PC-3 (cell line): ENCODE results near the gene IDE. TPM values are rescaled to one million over a fixed set of nuclear protein-coding genes. Genes with fewer than 3 reads are reported as not detected.
A peak's percentile ranks its signal among the peaks of the same experiment; 100 is the strongest.
"Not testable (repeated sequence)": the region's sequence is repeated elsewhere in the genome, so short reads cannot be mapped to it uniquely, and the experiment has no call there.

Experiments used
- ATAC-seq: fragments of 200-7000 bp; cut with Tn5 transposase; 2 replicates; pipeline ENCODE4 v1.9.1; 2020; ENCODE audit warnings: mild to moderate bottlenecking, moderate library complexity
- BruUV-seq: library from RNA; stranded (reverse); fragments of 400-500 nt; replicated peaks from 2 replicates; lab custom pipeline; 2021; lab: Mats Ljungman, UMichigan
- CTCF ChIA-PET: fragments of 300-600 bp; sonication (Branson Sonifier 250); formaldehyde crosslinking; loops from one replicate; lab custom pipeline; 2022; ENCODE audit warnings: antibody characterized with exemption; lab: Charles Lee
- POLR2A ChIA-PET: fragments of 300-600 bp; sonication (Branson Sonifier 250); formaldehyde crosslinking; loops from one replicate; lab custom pipeline; 2022; ENCODE audit warnings: antibody characterized with exemption; ENCODE audit not compliant: unreplicated experiment; lab: Charles Lee
- DNase-seq: peaks from one replicate; pipeline ENCODE4 v3.0.0-alpha.2; 2015
- H2AFZ ChIP-seq: fragments of 300-600 bp; sonication (generic); 2 replicates; pipeline ENCODE4 v1.6.0; 2016; ENCODE audit warnings: antibody characterized with exemption, low read length
- H3F3A ChIP-seq: fragments of 300-600 bp; sonication (generic); one replicate; pipeline ENCODE4 v1.6.0; 2017; ENCODE audit warnings: antibody characterized with exemption, low read length, control low read depth, mild to moderate bottlenecking; ENCODE audit not compliant: unreplicated experiment
- H3K27ac ChIP-seq: fragments of 300-600 bp; sonication (generic); 2 replicates; pipeline ENCODE4 v1.5.1; 2016; ENCODE audit warnings: mild to moderate bottlenecking, low read length
- H3K27me3 ChIP-seq: fragments of 300-600 bp; sonication (generic); 2 replicates; pipeline ENCODE4 v1.6.1; 2016; ENCODE audit warnings: low read length, mixed read lengths
- H3K36me3 ChIP-seq: fragments of 300-600 bp; sonication (generic); 2 replicates; pipeline ENCODE4 v1.6.1; 2016; ENCODE audit warnings: low read depth, mixed run types, low read length, mixed read lengths
- H3K4me1 ChIP-seq: fragments of 300-600 bp; sonication (generic); 2 replicates; pipeline ENCODE4 v1.5.1; 2016; ENCODE audit warnings: low read length; ENCODE audit not compliant: insufficient read depth
- H3K4me2 ChIP-seq: fragments of 300-600 bp; sonication (generic); 2 replicates; pipeline ENCODE4 v1.6.0; 2016; ENCODE audit warnings: low read length
- H3K4me3 ChIP-seq: fragments of 300-600 bp; sonication (generic); 2 replicates; pipeline ENCODE4 v1.5.1; 2016; ENCODE audit warnings: mild to moderate bottlenecking, low read length, mixed read lengths
- H3K79me2 ChIP-seq: fragments of 300-600 bp; sonication (generic); 2 replicates; pipeline ENCODE4 v1.6.1; 2017; ENCODE audit warnings: low read length, mixed read lengths
- H3K9ac ChIP-seq: fragments of 300-600 bp; sonication (generic); 2 replicates; pipeline ENCODE4 v1.6.0; 2016; ENCODE audit warnings: mild to moderate bottlenecking, low read length
- H3K9me2 ChIP-seq: fragments of 300-600 bp; sonication (generic); replicated peaks from 2 replicates; pipeline ENCODE4 v1.6.1; 2016; ENCODE audit warnings: mixed run types, low read length, mixed read lengths
- H3K9me3 ChIP-seq: fragments of 300-600 bp; sonication (generic); 2 replicates; pipeline ENCODE4 v1.6.1; 2016; ENCODE audit warnings: low read length, mixed read lengths
- H4K20me1 ChIP-seq: fragments of 300-600 bp; sonication (generic); 2 replicates; pipeline ENCODE4 v1.6.1; 2016; ENCODE audit warnings: low read length, mixed read lengths
- EZH2 ChIP-seq: fragments of 300-600 bp; sonication (generic); IDR thresholded peaks from one replicate; pipeline ENCODE4 v1.6.1; 2017; ENCODE audit warnings: antibody characterized with exemption, mild to moderate bottlenecking, low read length; ENCODE audit not compliant: unreplicated experiment
- EZH2phosphoT487 ChIP-seq: fragments of 300-600 bp; sonication (generic); IDR thresholded peaks from 2 replicates; pipeline ENCODE4 v1.6.1; 2018; ENCODE audit warnings: mild to moderate bottlenecking, antibody characterized with exemption, low read length, borderline replicate concordance
- intact Hi-C: fragments of 100-400 bp; cut with micrococcal nuclease; formaldehyde crosslinking; loops from 2 replicates; pipeline ENCODE4 v1.9.0; 2023
- total RNA-seq: library from RNA; depleted of rRNA; stranded (reverse); fragments of >200 nt; gene quantifications from 2 replicates; pipeline ENCODE4 v1.2.3, GENCODE V29; 2014
- TF ChIP-seq, protein P1 (sequence below): fragments of 300-600 bp; sonication (generic); conservative IDR thresholded peaks from 2 replicates; pipeline ENCODE4 v1.5.1; 2017; ENCODE audit warnings: antibody characterized with exemption, low read depth, mild to moderate bottlenecking, low read length

Gene IDE
- total RNA-seq, 1 experiment from 2014 or later, result 28.7 TPM

GRCh38 chr10:92572362-92573090 is 1.4 kb downstream of the IDE start:
- Histone ChIP-seq H3K27me3 (no peaks in the 10 kb centered on the region), H3K79me2 (peaks cover 56% of the 10 kb centered on the region), H2AFZ (peak overlapping the region; percentile 100), H3F3A (no peaks in the 10 kb centered on the region), H3K4me1 (peaks cover 34% of the 10 kb centered on the region), H3K4me2 (peak overlapping the region; percentile 90), H3K27ac (no peak overlapping the region), H4K20me1 (peaks cover 15% of the 10 kb centered on the region; the same call in 1 of the 2 replicates), H3K4me3 (peak overlapping the region; percentile 82), H3K9me2 (no peaks in the 10 kb centered on the region), H3K36me3 (no peaks in the 10 kb centered on the region), H3K9ac (peak overlapping the region; percentile 93), H3K9me3 (no peaks in the 10 kb centered on the region)
- intact Hi-C loops, result no loop called here
- POLR2A ChIA-PET, result interaction anchor here (0.7 kb wide), 1 partner anchor 898 kb away, joined by 3 read pairs; no protein-coding TSS in a partner anchor
- BruUV-seq, result no TSS peak
- peak; percentile 9 for DNase-seq
- CTCF ChIA-PET, result interaction anchor here (0.7 kb wide), 1 partner anchor 962 kb away, joined by 3 read pairs; no protein-coding TSS in a partner anchor
- TF ChIP-seq EZH2 (no peak), EZH2phosphoT487 (no peak)
- TF ChIP-seq, protein P1, sequence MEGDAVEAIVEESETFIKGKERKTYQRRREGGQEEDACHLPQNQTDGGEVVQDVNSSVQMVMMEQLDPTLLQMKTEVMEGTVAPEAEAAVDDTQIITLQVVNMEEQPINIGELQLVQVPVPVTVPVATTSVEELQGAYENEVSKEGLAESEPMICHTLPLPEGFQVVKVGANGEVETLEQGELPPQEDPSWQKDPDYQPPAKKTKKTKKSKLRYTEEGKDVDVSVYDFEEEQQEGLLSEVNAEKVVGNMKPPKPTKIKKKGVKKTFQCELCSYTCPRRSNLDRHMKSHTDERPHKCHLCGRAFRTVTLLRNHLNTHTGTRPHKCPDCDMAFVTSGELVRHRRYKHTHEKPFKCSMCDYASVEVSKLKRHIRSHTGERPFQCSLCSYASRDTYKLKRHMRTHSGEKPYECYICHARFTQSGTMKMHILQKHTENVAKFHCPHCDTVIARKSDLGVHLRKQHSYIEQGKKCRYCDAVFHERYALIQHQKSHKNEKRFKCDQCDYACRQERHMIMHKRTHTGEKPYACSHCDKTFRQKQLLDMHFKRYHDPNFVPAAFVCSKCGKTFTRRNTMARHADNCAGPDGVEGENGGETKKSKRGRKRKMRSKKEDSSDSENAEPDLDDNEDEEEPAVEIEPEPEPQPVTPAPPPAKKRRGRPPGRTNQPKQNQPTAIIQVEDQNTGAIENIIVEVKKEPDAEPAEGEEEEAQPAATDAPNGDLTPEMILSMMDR, result no peak
- ATAC-seq, result no peak

- Histone ChIP-seq H3K9ac (no peak overlapping the region), H3K4me2 (peak overlapping the region; percentile 90), H3K4me3 (peak overlapping the region; percentile 82), H3K9me3 (no peaks in the 10 kb centered on the region), H3K27ac (no peak overlapping the region), H4K20me1 (peaks cover 15% of the 10 kb centered on the region; the same call in 1 of the 2 replicates), H3K9me2 (no peaks in the 10 kb centered on the region), H3F3A (no peaks in the 10 kb centered on the region), H3K79me2 (peaks cover 65% of the 10 kb centered on the region), H3K36me3 (no peaks in the 10 kb centered on the region), H3K4me1 (peaks cover 40% of the 10 kb centered on the region), H2AFZ (no peak overlapping the region), H3K27me3 (no peaks in the 10 kb centered on the region)
- CTCF ChIA-PET, result interaction anchor here (0.5 to 0.7 kb wide), 2 partner anchors 277 to 377 kb away, joined by 3 to 5 read pairs; partner anchors contain the start of gene EXOC6
- BruUV-seq, result no TSS peak
- POLR2A ChIA-PET, result no interaction called here
- intact Hi-C loops, result no loop called here
- ATAC-seq (no peak), DNase-seq (no peak)
- TF ChIP-seq, protein P1, result no peak
- no peak for TF ChIP-seq EZH2
- TF ChIP-seq EZH2phosphoT487, result no peak
These were observed 2.2 kb downstream of the IDE start for GRCh38 chr10:92571649-92572048.

DNA sequence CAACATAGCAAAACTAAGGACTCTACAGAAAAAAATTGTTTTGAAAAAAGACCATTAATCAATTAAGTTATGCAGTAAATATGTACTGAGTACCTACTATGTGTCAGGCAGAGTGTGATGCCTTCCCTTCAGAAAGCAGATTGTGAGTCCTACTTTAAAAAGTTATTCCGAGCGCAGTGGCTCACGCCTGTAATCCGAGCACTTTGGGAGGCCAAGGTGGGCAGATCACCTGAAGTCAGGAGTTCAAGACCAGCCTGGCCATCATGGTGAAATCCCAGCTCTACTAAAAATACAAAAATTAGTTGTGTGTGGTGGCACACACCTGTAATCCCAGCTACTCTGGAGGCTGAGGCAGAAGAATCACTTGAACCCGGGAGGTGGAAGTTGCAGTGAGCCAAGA is 4.2 kb downstream of the IDE start:
- Histone ChIP-seq H3K79me2 (peaks cover 78% of the 10 kb centered on the region), H3K4me1 (peaks cover 32% of the 10 kb centered on the region), H4K20me1 (peaks cover 15% of the 10 kb centered on the region; the same call in 1 of the 2 replicates)
- H3K9ac ChIP-seq, H3K27ac ChIP-seq, BruUV-seq, H3K4me3 ChIP-seq, H3K36me3 ChIP-seq, intact Hi-C loops, H3K9me2 ChIP-seq, H3F3A ChIP-seq, CTCF ChIA-PET, H3K4me2 ChIP-seq, H3K27me3 ChIP-seq, ATAC-seq, DNase-seq, H3K9me3 ChIP-seq, H2AFZ ChIP-seq, POLR2A ChIA-PET: not testable (repeated sequence)
